ENCODE results near the gene GREB1. TPM values are rescaled to one million over a fixed set of nuclear protein-coding genes. Genes with fewer than 3 reads are reported as not detected.

The GREB1 gene
- total RNA-seq, 1 experiment from 2014 or later, result 0.37 TPM

GRCh38 chr2:11558214-11558886 lies 24.5 kb downstream of the GREB1 start:
- no peak overlapping the region for H3K27ac ChIP-seq
- no peak overlapping the region for H3K4me3 ChIP-seq
- intact Hi-C loops (cut with micrococcal nuclease; ENCODE audit: unreplicated experiment), result no loop called here
- H3K4me2 ChIP-seq, result no peak overlapping the region
- no peaks in the 10 kb centered on the region for H3K9me2 ChIP-seq (ENCODE audit: insufficient read depth)
- ChIA-PET CTCF (no interaction called here), POLR2A (ENCODE audit: unreplicated experiment) (no interaction called here)
- no peak for TF ChIP-seq EZH2 (IDR thresholded peaks at IDR 0.05; ENCODE audit: low read depth)
- no peak for TF ChIP-seq CTCF (conservative IDR thresholded peaks at IDR 0.05)
- no peaks in the 10 kb centered on the region; the same call in 1 of the 2 replicates for H4K20me1 ChIP-seq (ENCODE audit: insufficient read depth)
- no peak for DNase-seq
- H3K27me3 ChIP-seq (ENCODE audit: insufficient read depth, low read depth), result peaks cover 73% of the 10 kb centered on the region
- no peaks in the 10 kb centered on the region for H3K79me2 ChIP-seq (ENCODE audit: low read depth)
- no peak overlapping the region for H2AFZ ChIP-seq
- H3K36me3 ChIP-seq (ENCODE audit: low read depth), result no peaks in the 10 kb centered on the region
- H3K4me1 ChIP-seq (replicated peaks; ENCODE audit: insufficient read depth), result peaks cover 21% of the 10 kb centered on the region
- no peaks in the 10 kb centered on the region for H3K9me3 ChIP-seq (ENCODE audit: insufficient read depth, low read depth)
- peaks cover 10% of the 10 kb centered on the region; the same call in 1 of the 2 replicates for H3F3A ChIP-seq (ENCODE audit: insufficient read depth, low read depth)
- BruUV-seq (replicated peaks), result no TSS peak

- ChIA-PET POLR2A (ENCODE audit: unreplicated experiment) (no interaction called here), CTCF (no interaction called here)
- H3K4me2 ChIP-seq, result no peak overlapping the region
- no peak overlapping the region for H2AFZ ChIP-seq
- BruUV-seq (replicated peaks), result no TSS peak
- peaks cover 12% of the 10 kb centered on the region for H3K4me1 ChIP-seq (replicated peaks; ENCODE audit: insufficient read depth)
- TF ChIP-seq EZH2 (IDR thresholded peaks at IDR 0.05; ENCODE audit: low read depth) (no peak), CTCF (conservative IDR thresholded peaks at IDR 0.05) (no peak)
- H3K27me3 ChIP-seq (ENCODE audit: insufficient read depth, low read depth), result peaks cover 70% of the 10 kb centered on the region
- H3K9me2 ChIP-seq (ENCODE audit: insufficient read depth), result no peaks in the 10 kb centered on the region
- no peak overlapping the region for H3K27ac ChIP-seq
- no peaks in the 10 kb centered on the region for H3K9me3 ChIP-seq (ENCODE audit: insufficient read depth, low read depth)
- H4K20me1 ChIP-seq (ENCODE audit: insufficient read depth), result no peaks in the 10 kb centered on the region; the same call in 1 of the 2 replicates
- H3F3A ChIP-seq (ENCODE audit: insufficient read depth, low read depth), result peaks cover 9% of the 10 kb centered on the region; the same call in 1 of the 2 replicates
- H3K36me3 ChIP-seq (ENCODE audit: low read depth), result no peaks in the 10 kb centered on the region
- no peaks in the 10 kb centered on the region for H3K79me2 ChIP-seq (ENCODE audit: low read depth)
- intact Hi-C loops (cut with micrococcal nuclease; ENCODE audit: unreplicated experiment), result no loop called here
- no peak for DNase-seq
- H3K4me3 ChIP-seq, result no peak overlapping the region
Observed at GRCh38 chr2:11559066-11559785, 25.4 kb downstream of the GREB1 start.

- DNase-seq, result no peak
- Histone ChIP-seq H2AFZ (no peak overlapping the region), H3K4me3 (no peak overlapping the region), H3K4me1 (replicated peaks; ENCODE audit: insufficient read depth) (peaks cover 7% of the 10 kb centered on the region), H3K27me3 (ENCODE audit: insufficient read depth, low read depth) (peaks cover 65% of the 10 kb centered on the region), H4K20me1 (ENCODE audit: insufficient read depth) (no peaks in the 10 kb centered on the region; the same call in 1 of the 2 replicates), H3F3A (ENCODE audit: insufficient read depth, low read depth) (peaks cover 3% of the 10 kb centered on the region; the same call in 1 of the 2 replicates), H3K79me2 (ENCODE audit: low read depth) (no peaks in the 10 kb centered on the region), H3K36me3 (ENCODE audit: low read depth) (no peaks in the 10 kb centered on the region), H3K4me2 (no peak overlapping the region), H3K27ac (no peak overlapping the region), H3K9me3 (ENCODE audit: insufficient read depth, low read depth) (no peaks in the 10 kb centered on the region), H3K9me2 (ENCODE audit: insufficient read depth) (no peaks in the 10 kb centered on the region)
- ChIA-PET CTCF (no interaction called here), POLR2A (ENCODE audit: unreplicated experiment) (no interaction called here)
- BruUV-seq (replicated peaks), result no TSS peak
- TF ChIP-seq CTCF (conservative IDR thresholded peaks at IDR 0.05) (no peak), EZH2 (IDR thresholded peaks at IDR 0.05; ENCODE audit: low read depth) (no peak)
- intact Hi-C loops (cut with micrococcal nuclease; ENCODE audit: unreplicated experiment), result no loop called here
Observed at GRCh38 chr2:11559786-11560155, 25.9 kb downstream of the GREB1 start.
